H9 (cell line): ENCODE measurements around the gene ZNF10. TPM values are rescaled to one million over a fixed set of nuclear protein-coding genes. Genes with fewer than 3 reads are reported as not detected.

ENCODE experiments used
- DNase-seq: peaks from one replicate; pipeline ENCODE4 v3.0.0-alpha.2; 2017
- H2AFZ ChIP-seq: one replicate; pipeline ENCODE4 v1.6.1; 2013; ENCODE audit warnings: mild to moderate bottlenecking, low read length, control low read depth, moderate library complexity
- H2AK5ac ChIP-seq: 2 replicates; pipeline ENCODE4 v1.6.1; 2013; ENCODE audit warnings: low read length, control low read depth, mixed read lengths; ENCODE audit not compliant: insufficient read length
- H2BK120ac ChIP-seq: one replicate; pipeline ENCODE4 v1.6.1; 2013; ENCODE audit warnings: low read depth, mild to moderate bottlenecking, low read length, control low read depth, inconsistent platforms; ENCODE audit not compliant: poor library complexity, severe bottlenecking
- H2BK12ac ChIP-seq: 2 replicates; pipeline ENCODE4 v1.6.1; 2013; ENCODE audit warnings: low read length, control low read depth, mixed read lengths, low read depth; ENCODE audit not compliant: insufficient read length
- H2BK15ac ChIP-seq: 2 replicates; pipeline ENCODE4 v1.6.1; 2013; ENCODE audit warnings: low read depth, low read length, control low read depth
- H2BK20ac ChIP-seq: one replicate; pipeline ENCODE4 v1.6.1; 2013; ENCODE audit warnings: low read depth, mild to moderate bottlenecking, low read length, control low read depth, inconsistent platforms; ENCODE audit not compliant: poor library complexity, severe bottlenecking
- H2BK5ac ChIP-seq: 2 replicates; pipeline ENCODE4 v1.6.1; 2013; ENCODE audit warnings: low read length, control low read depth, mixed read lengths; ENCODE audit not compliant: insufficient read length
- H3K14ac ChIP-seq: 2 replicates; pipeline ENCODE4 v1.6.1; 2013; ENCODE audit warnings: low read length, control low read depth; ENCODE audit not compliant: insufficient read depth
- H3K18ac ChIP-seq: 2 replicates; pipeline ENCODE4 v1.6.1; 2013; ENCODE audit warnings: low read depth, mild to moderate bottlenecking, mixed read lengths, low read length, control low read depth; ENCODE audit not compliant: insufficient read length
- H3K23ac ChIP-seq: 2 replicates; pipeline ENCODE4 v1.6.1; 2013; ENCODE audit warnings: low read length, control low read depth, mixed read lengths, low read depth; ENCODE audit not compliant: insufficient read length
- H3K23me2 ChIP-seq: 2 replicates; pipeline ENCODE4 v1.6.1; 2013; ENCODE audit warnings: low read depth, mild to moderate bottlenecking, mixed read lengths, low read length, control low read depth; ENCODE audit not compliant: insufficient read length, poor library complexity, severe bottlenecking
- H3K27ac ChIP-seq: 2 replicates; pipeline ENCODE4 v1.5.1; 2013; ENCODE audit warnings: low read length, control low read depth, mixed read lengths, low read depth; ENCODE audit not compliant: insufficient read length
- H3K27me3 ChIP-seq: 2 replicates; pipeline ENCODE4 v1.6.1; 2013; ENCODE audit warnings: low read length, control low read depth, inconsistent platforms; ENCODE audit not compliant: insufficient read depth
- H3K4ac ChIP-seq: 2 replicates; pipeline ENCODE4 v1.6.1; 2013; ENCODE audit warnings: low read depth, mild to moderate bottlenecking, control low read depth, inconsistent platforms, low read length, moderate library complexity
- H3K4me1 ChIP-seq: 2 replicates; pipeline ENCODE4 v1.6.1; 2013; ENCODE audit warnings: low read length, control low read depth, inconsistent platforms; ENCODE audit not compliant: insufficient read depth
- H3K4me2 ChIP-seq: 2 replicates; pipeline ENCODE4 v1.6.1; 2013; ENCODE audit warnings: low read length, control low read depth, mixed read lengths; ENCODE audit not compliant: insufficient read length, insufficient read depth
- H3K56ac ChIP-seq: 2 replicates; pipeline ENCODE4 v1.6.1; 2013; ENCODE audit warnings: low read depth, mild to moderate bottlenecking, mixed read lengths, low read length, control low read depth; ENCODE audit not compliant: insufficient read length
- H3K79me1 ChIP-seq: 2 replicates; pipeline ENCODE4 v1.6.1; 2013; ENCODE audit warnings: low read depth, mild to moderate bottlenecking, moderate library complexity, low read length, control low read depth, inconsistent platforms; ENCODE audit not compliant: insufficient read depth, poor library complexity, severe bottlenecking
- H3K79me2 ChIP-seq: 2 replicates; pipeline ENCODE4 v1.6.1; 2013; ENCODE audit warnings: low read length, control low read depth, inconsistent platforms; ENCODE audit not compliant: insufficient read depth
- H3K9ac ChIP-seq: 2 replicates; pipeline ENCODE4 v1.6.1; 2013; ENCODE audit warnings: low read length, control low read depth, mixed read lengths; ENCODE audit not compliant: insufficient read length; ENCODE audit errors: extremely low read depth
- H3K9me3 ChIP-seq: one replicate; pipeline ENCODE4 v1.6.1; 2013; ENCODE audit warnings: low read depth, low read length, inconsistent platforms; ENCODE audit not compliant: control insufficient read depth
- H3T11ph ChIP-seq: one replicate; pipeline ENCODE4 v1.6.1; 2013; ENCODE audit warnings: mild to moderate bottlenecking, low read length, control low read depth, inconsistent platforms
- H4K20me1 ChIP-seq: one replicate; pipeline ENCODE4 v1.6.1; 2013; ENCODE audit not compliant: control insufficient read depth, insufficient read length, insufficient read depth
- H4K5ac ChIP-seq: 2 replicates; pipeline ENCODE4 v1.6.1; 2013; ENCODE audit warnings: low read depth, mild to moderate bottlenecking, mixed read lengths, low read length, control low read depth; ENCODE audit not compliant: insufficient read length
- H4K8ac ChIP-seq: replicated peaks from 2 replicates; pipeline ENCODE4 v1.6.1; 2013; ENCODE audit warnings: low read length, control low read depth, mixed read lengths, low read depth; ENCODE audit not compliant: insufficient read length
- H4K91ac ChIP-seq: 2 replicates; pipeline ENCODE4 v1.6.1; 2013; ENCODE audit warnings: low read depth, mild to moderate bottlenecking, moderate library complexity, mixed read lengths, low read length, control low read depth; ENCODE audit not compliant: insufficient read length
- H3K27ac Mint-ChIP-seq, 3 experiments: 2 replicates in 2 of 3; 3 replicates in 1 of 3; pipeline ENCODE4 v1.8.0; 2020 to 2021; ENCODE audit warnings: mixed read lengths in 3 of 3, mild to moderate bottlenecking in 1 of 3, moderate library complexity in 1 of 3
- H3K27me3 Mint-ChIP-seq: 2 replicates; pipeline ENCODE4 v1.8.0; 2021; ENCODE audit warnings: low read depth, mild to moderate bottlenecking, moderate library complexity, mixed read lengths
- H3K36me3 Mint-ChIP-seq, 3 experiments: 2 replicates in 2 of 3; 3 replicates in 1 of 3; pipeline ENCODE4 v1.8.0; 2020 to 2021; ENCODE audit warnings: low read depth in 3 of 3, mixed read lengths in 3 of 3; ENCODE audit not compliant: insufficient read depth in 1 of 3
- H3K4me1 Mint-ChIP-seq, 2 experiments: 2 replicates each; pipeline ENCODE4 v1.8.0; 2020; ENCODE audit warnings: mixed read lengths in 2 of 2
- H3K4me3 Mint-ChIP-seq, 2 experiments: 2 replicates in 1 of 2; 3 replicates in 1 of 2; pipeline ENCODE4 v1.8.0; 2020 to 2021; ENCODE audit warnings: mild to moderate bottlenecking in 2 of 2, mixed read lengths in 2 of 2, moderate library complexity in 1 of 2
- H3K9me3 Mint-ChIP-seq, 2 experiments: 2 replicates in 1 of 2; 3 replicates in 1 of 2; pipeline ENCODE4 v1.8.0; 2020; ENCODE audit warnings: mild to moderate bottlenecking in 2 of 2, mixed read lengths in 2 of 2, moderate library complexity in 1 of 2
- CTCF ChIP-seq: fragments of 200-600 bp; sonication (generic); conservative IDR thresholded peaks from 3 replicates; pipeline ENCODE4 v1.8.0; 2021; ENCODE audit warnings: antibody characterized with exemption, mild to moderate bottlenecking
- WGBS: extraction: QIAGEN DNeasy Blood & Tissue Kit; methylation state at CpG from one replicate; pipeline ENCODE4 v1.1.7; 2013; ENCODE audit warnings: missing lambda C conversion rate, low lambda C conversion rate, mixed read lengths; ENCODE audit not compliant: insufficient read length; ENCODE audit errors: extremely low coverage; 5-methylcytosine and 5-hydroxymethylcytosine counted together
- total RNA-seq: library from RNA; stranded (reverse); gene quantifications from 2 replicates; pipeline ENCODE4 v1.2.1, GENCODE V29; 2021

Gene ZNF10
- total RNA-seq, 1 experiment from 2014 or later: 15.3 TPM

- Histone ChIP-seq H3K27me3 (no peaks in the 10 kb centered on the region), H4K8ac (no peak overlapping the region), H3K9ac (no peak overlapping the region), H4K5ac (no peak overlapping the region), H3K9me3 (peaks cover 69% of the 10 kb centered on the region), H3K4me2 (no peak overlapping the region), H2AFZ (no peak overlapping the region), H3K79me1 (peaks cover 2% of the 10 kb centered on the region), H2AK5ac (no peak overlapping the region), H3K56ac (no peak overlapping the region), H3K79me2 (peaks cover 3% of the 10 kb centered on the region; the same call in 1 of the 2 replicates), H4K91ac (no peak overlapping the region), H3K18ac (no peak overlapping the region), H2BK5ac (no peak overlapping the region), H2BK20ac (no peak overlapping the region), H3K23me2 (peaks cover 1% of the 10 kb centered on the region), H2BK15ac (no peak overlapping the region), H4K20me1 (no peaks in the 10 kb centered on the region), H2BK12ac (no peak overlapping the region), H3K4ac (no peak overlapping the region), H2BK120ac (no peak overlapping the region), H3K27ac (no peak overlapping the region), H3K23ac (no peak overlapping the region), H3T11ph (no peak overlapping the region), H3K14ac (no peak overlapping the region), H3K4me1 (no peaks in the 10 kb centered on the region)
- no CpG with 5 or more reads among the region's 2 CpGs for WGBS
- no peaks in the 10 kb centered on the region; the same call in 1 of the 2 replicates for H3K27me3 Mint-ChIP-seq
- H3K9me3 Mint-ChIP-seq: peaks cover 73 to 90% of the 10 kb centered on the region in 2 experiments
- no peak overlapping the region for H3K4me3 Mint-ChIP-seq
- peaks cover 84 to 96% (median 91%) of the 10 kb centered on the region in 3 experiments for H3K36me3 Mint-ChIP-seq
- DNase-seq: no peak
- peaks cover 8 to 9% of the 10 kb centered on the region in 2 experiments for H3K4me1 Mint-ChIP-seq
- TF ChIP-seq CTCF: no peak
- H3K27ac Mint-ChIP-seq: no peak overlapping the region
Measured at GRCh38 chr12:133135747-133136146, 5.3 kb downstream of the ZNF10 start.
